ENCODE measurements around the gene STAT5A. TPM values are rescaled to one million over a fixed set of nuclear protein-coding genes. Genes with fewer than 3 reads are reported as not detected.
A peak's percentile ranks its signal among the peaks of the same experiment; 100 is the strongest.
"Not testable (repeated sequence)": the region's sequence is repeated elsewhere in the genome, so short reads cannot be mapped to it uniquely, and the experiment has no call there.

Gene STAT5A
- total RNA-seq, 5 donors from 2014 or later (not counting 1 experiment from before 2014, with no cell fraction given): 141 to 160 (median 147) TPM

GRCh38 chr17:42316755-42317154 is 28.5 kb downstream of the STAT5A start:
- POLR2A ChIA-PET: interaction anchor here (0.5 kb wide), 2 partner anchors 51 to 179 kb away, joined by 3 to 5 read pairs; no protein-coding TSS in a partner anchor
- Mint-ChIP-seq H3K4me3 (peak overlapping the region in 1 of 3 donors; percentile 21), H3K36me3 (peaks cover 36% of the 10 kb centered on the region), H3K9me3 (no peaks in the 10 kb centered on the region), H3K4me1 (peaks cover 72 to 82% (median 75%) of the 10 kb centered on the region in 3 donors), H3K27ac (peak overlapping the region; percentile 74 to 78), H3K27me3 (no peaks in the 10 kb centered on the region)
- no peaks in the 10 kb centered on the region for H3K27me3 ChIP-seq (replicated peaks in 1 of 2; ENCODE audit: control insufficient read depth in 2 of 2, extremely low read depth in 1 of 2, insufficient read depth in 2 of 2, low read length in 1 of 2)
- CTCF ChIA-PET: interaction anchor here (0.7 to 1.6 kb wide), 2 partner anchors 91 to 94 kb away, joined by 3 to 9 read pairs; no protein-coding TSS in a partner anchor
- ATAC-seq (replicated peaks in 1 of 4) (no peak), DNase-seq (no peak)
- H3K4me1 ChIP-seq (ENCODE audit: control insufficient read depth in 1 of 2, extremely low read depth in 1 of 2, insufficient read depth in 2 of 2, low read length in 2 of 2): peaks cover 58 to 72% of the 10 kb centered on the region in 2 experiments
- peaks cover 2 to 54% of the 10 kb centered on the region in 2 donors for H3K36me3 ChIP-seq (ENCODE audit: control insufficient read depth in 2 of 2, extremely low read depth in 1 of 2, insufficient read depth in 1 of 2, low read length in 1 of 2)
- H3K9me3 ChIP-seq: no peaks in the 10 kb centered on the region
- WGBS (ENCODE audit: insufficient coverage): no CpG with 5 or more reads among the region's 4 CpGs
- H3K4me3 ChIP-seq (ENCODE audit: control insufficient read depth in 1 of 2, extremely low read depth in 1 of 2, low read length in 1 of 2): no peak overlapping the region
- H3K27ac ChIP-seq (ENCODE audit: low read length): no peak overlapping the region

DNA sequence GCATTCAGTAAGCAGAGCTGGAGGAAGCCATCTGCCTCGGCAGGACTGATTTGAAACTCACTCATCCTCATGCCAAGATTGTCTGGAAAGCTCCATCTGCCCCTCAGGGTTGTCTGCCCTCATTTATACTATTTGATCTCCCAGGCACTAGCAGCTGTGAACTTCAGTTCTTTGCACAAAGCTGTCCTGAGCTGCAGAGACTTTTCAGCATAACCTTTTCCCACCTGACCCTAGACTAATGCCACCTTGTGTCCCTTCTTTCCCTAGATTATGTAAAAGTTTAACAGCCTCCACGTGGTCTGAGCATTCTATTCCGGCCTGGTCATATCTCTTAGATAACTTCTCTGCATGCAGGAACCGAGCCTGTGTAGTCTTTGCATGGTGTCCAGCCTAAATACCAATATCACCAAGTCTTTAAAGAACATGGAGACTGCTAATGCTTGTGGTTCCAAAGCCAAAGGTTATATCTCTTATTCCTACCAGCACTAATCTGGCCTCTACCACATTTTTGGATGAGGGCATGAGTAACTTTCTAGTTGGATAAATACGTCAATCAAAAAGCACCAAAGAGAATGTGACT is 29.1 kb downstream of the STAT5A start:
- Histone ChIP-seq H3K4me3 (ENCODE audit: control insufficient read depth in 1 of 2, extremely low read depth in 1 of 2, low read length in 1 of 2) (no peak overlapping the region), H3K4me1 (ENCODE audit: control insufficient read depth in 1 of 2, extremely low read depth in 1 of 2, insufficient read depth in 2 of 2, low read length in 2 of 2) (peaks cover 54 to 67% of the 10 kb centered on the region in 2 experiments), H3K36me3 (ENCODE audit: control insufficient read depth in 2 of 2, extremely low read depth in 1 of 2, insufficient read depth in 1 of 2, low read length in 1 of 2) (peaks cover 2 to 60% of the 10 kb centered on the region in 2 donors), H3K27ac (ENCODE audit: low read length) (no peak overlapping the region), H3K9me3 (no peaks in the 10 kb centered on the region), H3K27me3 (replicated peaks in 1 of 2; ENCODE audit: control insufficient read depth in 2 of 2, extremely low read depth in 1 of 2, insufficient read depth in 2 of 2, low read length in 1 of 2) (no peaks in the 10 kb centered on the region)
- Mint-ChIP-seq H3K27me3 (no peaks in the 10 kb centered on the region), H3K4me1 (peaks cover 73 to 84% (median 76%) of the 10 kb centered on the region in 3 donors), H3K36me3 (peaks cover 42% of the 10 kb centered on the region), H3K9me3 (no peaks in the 10 kb centered on the region), H3K27ac (peak overlapping the region; percentile 74 to 76), H3K4me3 (peak overlapping the region in 1 of 3 donors; percentile 21)
- DNase-seq: no peak
- ChIA-PET CTCF (interaction anchor here in 1 of 2 donors (1.6 kb wide), 1 partner anchor 95 kb away, joined by 9 read pairs; no protein-coding TSS in a partner anchor), POLR2A (interaction anchor here (0.5 to 0.6 kb wide), 2 partner anchors 98 to 178 kb away, joined by 3 to 5 read pairs; no protein-coding TSS in a partner anchor)
- 57% methylated on average over 4 of the region's 5 CpGs for WGBS (ENCODE audit: insufficient coverage)
- no peak for ATAC-seq (replicated peaks in 1 of 4)

GRCh38 chr17:42317967-42318366 is 29.7 kb downstream of the STAT5A start:
- H3K9me3 Mint-ChIP-seq; DNase-seq; H3K27ac ChIP-seq (ENCODE audit: low read length); H3K27me3 Mint-ChIP-seq; H3K4me3 ChIP-seq (ENCODE audit: control insufficient read depth in 1 of 2, extremely low read depth in 1 of 2, low read length in 1 of 2); H3K4me3 Mint-ChIP-seq; H3K9me3 ChIP-seq; H3K27me3 ChIP-seq (replicated peaks in 1 of 2; ENCODE audit: control insufficient read depth in 2 of 2, extremely low read depth in 1 of 2, insufficient read depth in 2 of 2, low read length in 1 of 2); ATAC-seq (replicated peaks in 1 of 4): not testable (repeated sequence)
- Mint-ChIP-seq H3K4me1 (peaks cover 76 to 84% (median 78%) of the 10 kb centered on the region in 3 donors), H3K36me3 (peaks cover 48% of the 10 kb centered on the region), H3K27ac (peak overlapping the region; percentile 39 to 74)
- ChIA-PET POLR2A (interaction anchor here in 1 of 2 donors (0.6 kb wide), 3 partner anchors 15 to 99 kb away, joined by 3 to 5 read pairs (median 3); no protein-coding TSS in a partner anchor), CTCF (interaction anchor here (0.6 to 1.7 kb wide), 4 partner anchors 71 to 94 kb away, joined by 3 to 10 read pairs (median 6); partner anchors contain the start of gene STAT3 (in 1 of the 2))
- WGBS (ENCODE audit: insufficient coverage): 100% methylated on average over 1 of the region's 6 CpGs
- Histone ChIP-seq H3K4me1 (ENCODE audit: control insufficient read depth in 1 of 2, extremely low read depth in 1 of 2, insufficient read depth in 2 of 2, low read length in 2 of 2) (peaks cover 53 to 67% of the 10 kb centered on the region in 2 experiments), H3K36me3 (ENCODE audit: control insufficient read depth in 2 of 2, extremely low read depth in 1 of 2, insufficient read depth in 1 of 2, low read length in 1 of 2) (peaks cover 2 to 65% of the 10 kb centered on the region in 2 donors)

DNA sequence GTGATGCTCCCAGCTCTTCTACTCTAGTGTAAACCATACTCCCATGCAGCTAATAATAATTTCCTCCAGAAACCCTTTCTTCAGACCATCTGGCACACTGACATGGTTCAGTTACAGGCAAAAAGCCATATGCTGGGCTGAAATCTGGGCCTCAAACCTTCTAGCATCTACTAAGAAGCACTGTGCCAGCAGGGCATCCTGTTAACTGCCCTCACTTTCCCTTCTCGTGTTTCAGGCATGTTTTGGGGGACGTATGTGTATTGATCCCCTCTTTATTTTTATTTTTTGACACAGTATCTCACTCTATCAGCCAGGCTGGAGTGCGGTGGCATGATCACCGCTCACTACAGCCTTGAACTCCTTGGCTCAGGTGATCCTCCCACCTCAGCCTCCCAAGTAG is 33.3 kb downstream of the STAT5A start:
- ATAC-seq (replicated peaks in 1 of 4): no peak
- Mint-ChIP-seq H3K4me3 (peak overlapping the region in 1 of 3 donors; percentile 13), H3K9me3 (no peaks in the 10 kb centered on the region), H3K27me3 (no peaks in the 10 kb centered on the region), H3K4me1 (peaks cover 52 to 55% (median 53%) of the 10 kb centered on the region in 3 donors), H3K36me3 (peaks cover 51% of the 10 kb centered on the region), H3K27ac (peak overlapping the region; percentile 69 to 80)
- WGBS (ENCODE audit: insufficient coverage): 100% methylated on average over 4 of the region's 4 CpGs
- Histone ChIP-seq H3K4me1 (ENCODE audit: control insufficient read depth in 1 of 2, extremely low read depth in 1 of 2, insufficient read depth in 2 of 2, low read length in 2 of 2) (peaks cover 25 to 36% of the 10 kb centered on the region in 2 experiments), H3K9me3 (no peaks in the 10 kb centered on the region), H3K4me3 (ENCODE audit: control insufficient read depth in 1 of 2, extremely low read depth in 1 of 2, low read length in 1 of 2) (no peak overlapping the region), H3K27ac (ENCODE audit: low read length) (no peak overlapping the region), H3K27me3 (replicated peaks in 1 of 2; ENCODE audit: control insufficient read depth in 2 of 2, extremely low read depth in 1 of 2, insufficient read depth in 2 of 2, low read length in 1 of 2) (no peaks in the 10 kb centered on the region), H3K36me3 (ENCODE audit: control insufficient read depth in 2 of 2, extremely low read depth in 1 of 2, insufficient read depth in 1 of 2, low read length in 1 of 2) (peaks cover 6 to 73% of the 10 kb centered on the region in 2 donors)
- CTCF ChIA-PET: interaction anchor here (0.6 to 4.3 kb wide), 12 partner anchors 10 to 401 kb away, joined by 3 to 27 read pairs (median 4); partner anchors contain the start of gene STAT3 (in 1 of the 2)
- no peak for DNase-seq
- POLR2A ChIA-PET: interaction anchor here in 1 of 2 donors (0.6 kb wide), 1 partner anchor 92 kb away, joined by 5 read pairs; no protein-coding TSS in a partner anchor

- H3K4me3 Mint-ChIP-seq: no peak overlapping the region
- ChIA-PET CTCF (interaction anchor here (1.0 to 4.3 kb wide), 7 partner anchors 8 to 195 kb away, joined by 3 to 27 read pairs (median 7); partner anchors contain the start of gene STAT3 (in 1 of the 2)), POLR2A (interaction anchor here in 1 of 2 donors (0.6 kb wide), 1 partner anchor 84 kb away, joined by 9 read pairs; no protein-coding TSS in a partner anchor)
- 80% methylated on average over 1 of the region's 10 CpGs for WGBS (ENCODE audit: insufficient coverage)
- H3K27me3 ChIP-seq (replicated peaks in 1 of 2; ENCODE audit: control insufficient read depth in 2 of 2, extremely low read depth in 1 of 2, insufficient read depth in 2 of 2, low read length in 1 of 2): no peaks in the 10 kb centered on the region
- peaks cover 48% of the 10 kb centered on the region for H3K36me3 Mint-ChIP-seq
- peak overlapping the region; percentile 82 to 83 for H3K27ac Mint-ChIP-seq
- H3K27me3 Mint-ChIP-seq: no peaks in the 10 kb centered on the region
- H3K9me3 Mint-ChIP-seq: no peaks in the 10 kb centered on the region
- DNase-seq: peak; percentile 87 to 98 (median 94)
- H3K4me1 Mint-ChIP-seq: peaks cover 41 to 44% (median 43%) of the 10 kb centered on the region in 3 donors
- no peaks in the 10 kb centered on the region for H3K9me3 ChIP-seq
- peak; percentile 91 to 97 (median 94) for ATAC-seq (replicated peaks in 1 of 4)
- peaks cover 15 to 28% of the 10 kb centered on the region in 2 experiments for H3K4me1 ChIP-seq (ENCODE audit: control insufficient read depth in 1 of 2, extremely low read depth in 1 of 2, insufficient read depth in 2 of 2, low read length in 2 of 2)
- no peak overlapping the region for H3K4me3 ChIP-seq (ENCODE audit: control insufficient read depth in 1 of 2, extremely low read depth in 1 of 2, low read length in 1 of 2)
- peaks cover 6 to 72% of the 10 kb centered on the region in 2 donors for H3K36me3 ChIP-seq (ENCODE audit: control insufficient read depth in 2 of 2, extremely low read depth in 1 of 2, insufficient read depth in 1 of 2, low read length in 1 of 2)
- H3K27ac ChIP-seq (ENCODE audit: low read length): peak overlapping the region; percentile 13
These were observed 34.3 kb downstream of the STAT5A start for GRCh38 chr17:42322382-42323267.

All from T-cell (primary cell).